Left ventricle myocardium superior (tissue), 1 donor: Measurements from ENCODE around the gene MARCO. TPM values are rescaled to one million over a fixed set of nuclear protein-coding genes. Genes with fewer than 3 reads are reported as not detected.

Experiments used
- ATAC-seq: fragments of 200-7000 bp; cut with Tn5 transposase; one replicate; pipeline ENCODE4 v1.9.1; 2020; ENCODE audit warnings: mild to moderate bottlenecking, moderate library complexity
- DNase-seq: peaks from one replicate; pipeline ENCODE4 v3.0.0-alpha.2; 2020
- intact Hi-C: fragments of 100-400 bp; cut with micrococcal nuclease; formaldehyde crosslinking; loops from one replicate; pipeline ENCODE4 v1.11.0; 2022
- long read RNA-seq: library from polyadenylated mRNA; unstranded; transcript quantifications from one replicate; pipeline ENCODE4 v2.0.0, GENCODE V29; 2021
- total RNA-seq: library from RNA; stranded (reverse); fragmentation: NEBNext Ultra II Directional; extraction: Animal tissue kit (Norgen Biotek cat#: 25700); gene quantifications from one replicate; pipeline ENCODE4 v1.2.1, GENCODE V29; 2021
- donor health status: DM: no; HTN: yes; CAD: no; lungs with severe emphysema.

Gene MARCO
- total RNA-seq, result 7.2 TPM
- long read RNA-seq, partial matches to known transcripts, result 3 of 10 reads
- long read RNA-seq, other reads (novel, unspliced or antisense), result 3 of 10 reads

- intact Hi-C loops, result no loop called here
- peak; percentile 47 for ATAC-seq
- no peak for DNase-seq
These were observed at the start of gene MARCO for GRCh38 chr2:118942031-118942430. Gene MARCO (plus strand): TSS chr2:118942194. CDS start chr2:118942301, 107 bp downstream.

- intact Hi-C loops, result no loop called here
- ATAC-seq (no peak), DNase-seq (no peak)
These were observed 48.9 kb upstream of the MARCO start for GRCh38 chr2:118893100-118893499.

GRCh38 chr2:118902266-118903028 is 39.5 kb upstream of the MARCO start:
- peak; percentile 23 for ATAC-seq
- intact Hi-C loops, result no loop called here
- DNase-seq, result no peak

- ATAC-seq, result no peak
- DNase-seq, result no peak
- intact Hi-C loops, result no loop called here
These were observed 39.0 kb upstream of the MARCO start for GRCh38 chr2:118903029-118903351.

- ATAC-seq, result peak; percentile 17
- intact Hi-C loops, result no loop called here
- DNase-seq, result no peak
These were observed 38.2 kb upstream of the MARCO start for GRCh38 chr2:118903551-118904479.

GRCh38 chr2:118905206-118905605 is 36.8 kb upstream of the MARCO start:
- ATAC-seq, result no peak
- no peak for DNase-seq

GRCh38 chr2:118906186-118906585 is 35.8 kb upstream of the MARCO start:
- intact Hi-C loops, result no loop called here
- ATAC-seq (no peak), DNase-seq (no peak)

More at GRCh38 chr2:118905206-118905605, 36.8 kb upstream of the MARCO start:
- intact Hi-C loops, result no loop called here

- DNase-seq, result no peak
- intact Hi-C loops, result no loop called here
- ATAC-seq, result no peak
These were observed 34.2 kb upstream of the MARCO start for GRCh38 chr2:118907759-118908158.

- DNase-seq (no peak), ATAC-seq (no peak)
- intact Hi-C loops, result no loop called here
These were observed 32.8 kb upstream of the MARCO start for GRCh38 chr2:118909191-118909590.

- DNase-seq (no peak), ATAC-seq (no peak)
- intact Hi-C loops, result no loop called here
These were observed 30.7 kb upstream of the MARCO start for GRCh38 chr2:118911166-118911856.

- ATAC-seq (no peak), DNase-seq (no peak)
- intact Hi-C loops, result no loop called here
These were observed 30.1 kb upstream of the MARCO start for GRCh38 chr2:118911936-118912335.

GRCh38 chr2:118913131-118913802 is 28.7 kb upstream of the MARCO start:
- DNase-seq (no peak), ATAC-seq (no peak)
- intact Hi-C loops, result no loop called here

- ATAC-seq, result peak; percentile 54
- intact Hi-C loops, result no loop called here
- DNase-seq, result no peak
These were observed 28.0 kb upstream of the MARCO start for GRCh38 chr2:118913803-118914645.

- no peak for DNase-seq
- intact Hi-C loops, result no loop called here
These were observed 27.1 kb upstream of the MARCO start for GRCh38 chr2:118914721-118915453.

GRCh38 chr2:118918017-118918416 is 24.0 kb upstream of the MARCO start:
- ATAC-seq (no peak), DNase-seq (no peak)
- intact Hi-C loops, result no loop called here

More at GRCh38 chr2:118914721-118915453, 27.1 kb upstream of the MARCO start:
- no peak for ATAC-seq

- intact Hi-C loops, result no loop called here
- no peak for ATAC-seq
- no peak for DNase-seq
These were observed 20.3 kb upstream of the MARCO start for GRCh38 chr2:118921646-118922045.

- intact Hi-C loops, result no loop called here
- no peak for DNase-seq
- ATAC-seq, result no peak
These were observed 19.7 kb upstream of the MARCO start for GRCh38 chr2:118922254-118922653.

GRCh38 chr2:118923371-118923770 is 18.6 kb upstream of the MARCO start:
- no peak for ATAC-seq
- DNase-seq, result no peak
- intact Hi-C loops, result no loop called here
